Sigmoid colon (tissue), 4 donors: ENCODE measurements around the gene RNU7-1.

ENCODE experiments used
- EP300 ChIP-seq, 4 donors: sonication (generic); formaldehyde crosslinking; IDR thresholded peaks; one replicate each; pipeline ENCODE4 v1.6.1; 2017; ENCODE audit warnings: antibody characterized with exemption in 4 of 4
- POLR2AphosphoS5 ChIP-seq, 4 donors: sonication (generic); formaldehyde crosslinking; IDR thresholded peaks; one replicate each; pipeline ENCODE4 v1.6.1; 2017; ENCODE audit warnings: antibody characterized with exemption in 4 of 4
- TF ChIP-seq, protein P1 (sequence below), 4 experiments: fragments of 450-650 bp in 3 of 4; fragments of 200-600 bp in 1 of 4; IDR thresholded peaks; one replicate each; pipeline ENCODE4 v1.5.1; 2016 to 2019; ENCODE audit warnings: antibody characterized with exemption in 4 of 4, mild to moderate bottlenecking in 3 of 4, moderate library complexity in 2 of 4

DNA sequence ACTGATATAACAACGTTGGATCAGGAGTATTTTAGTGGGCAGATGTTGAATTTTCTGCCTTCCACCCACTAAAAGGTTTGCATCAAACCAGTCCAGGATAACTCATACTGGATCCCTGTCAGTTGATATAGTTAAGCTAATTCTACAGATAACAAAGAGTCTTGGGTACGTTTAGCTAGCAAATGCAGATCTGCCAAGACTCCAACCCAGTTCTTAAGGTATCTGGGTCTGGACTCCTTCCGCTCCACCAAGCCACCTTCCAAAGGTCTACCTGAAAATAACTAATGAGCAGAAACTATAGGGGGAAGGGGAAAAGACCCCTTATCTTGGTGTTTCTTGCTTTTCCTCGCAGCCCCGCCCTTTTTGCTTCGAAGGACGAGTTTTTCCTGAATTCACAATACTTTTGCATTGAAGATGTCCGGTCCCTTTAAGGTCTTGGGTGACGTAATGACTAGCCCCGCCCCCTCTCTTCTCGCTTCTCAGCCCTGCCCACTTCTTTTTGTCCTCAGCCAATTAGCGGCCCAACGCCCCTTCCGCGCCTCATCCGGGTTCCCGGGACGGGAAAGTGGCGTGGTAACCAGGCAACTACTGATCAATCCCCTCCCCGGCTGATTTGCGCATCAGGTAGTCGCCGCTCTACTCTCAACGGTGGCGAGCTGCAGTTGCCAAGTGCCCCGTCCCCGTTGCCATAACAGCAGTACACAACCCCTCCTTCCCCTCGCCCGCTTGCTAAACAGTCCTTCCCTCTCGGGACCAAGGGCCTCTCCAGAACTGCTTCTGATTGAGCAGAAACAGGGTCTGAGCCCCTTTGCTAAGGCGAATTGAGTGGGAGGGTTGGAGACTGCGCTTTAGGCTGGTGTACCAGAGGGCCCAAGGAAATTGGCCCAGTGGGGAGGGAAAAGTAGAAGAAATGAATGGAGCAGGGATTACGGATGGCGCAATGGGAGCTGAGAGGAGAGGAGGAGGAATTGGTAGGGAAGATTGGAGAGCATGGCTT, 39.0 kb upstream of the RNU7-1 start, which contains the start of gene LRRC23:
- TF ChIP-seq, protein P1, sequence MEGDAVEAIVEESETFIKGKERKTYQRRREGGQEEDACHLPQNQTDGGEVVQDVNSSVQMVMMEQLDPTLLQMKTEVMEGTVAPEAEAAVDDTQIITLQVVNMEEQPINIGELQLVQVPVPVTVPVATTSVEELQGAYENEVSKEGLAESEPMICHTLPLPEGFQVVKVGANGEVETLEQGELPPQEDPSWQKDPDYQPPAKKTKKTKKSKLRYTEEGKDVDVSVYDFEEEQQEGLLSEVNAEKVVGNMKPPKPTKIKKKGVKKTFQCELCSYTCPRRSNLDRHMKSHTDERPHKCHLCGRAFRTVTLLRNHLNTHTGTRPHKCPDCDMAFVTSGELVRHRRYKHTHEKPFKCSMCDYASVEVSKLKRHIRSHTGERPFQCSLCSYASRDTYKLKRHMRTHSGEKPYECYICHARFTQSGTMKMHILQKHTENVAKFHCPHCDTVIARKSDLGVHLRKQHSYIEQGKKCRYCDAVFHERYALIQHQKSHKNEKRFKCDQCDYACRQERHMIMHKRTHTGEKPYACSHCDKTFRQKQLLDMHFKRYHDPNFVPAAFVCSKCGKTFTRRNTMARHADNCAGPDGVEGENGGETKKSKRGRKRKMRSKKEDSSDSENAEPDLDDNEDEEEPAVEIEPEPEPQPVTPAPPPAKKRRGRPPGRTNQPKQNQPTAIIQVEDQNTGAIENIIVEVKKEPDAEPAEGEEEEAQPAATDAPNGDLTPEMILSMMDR (IDR thresholded peaks at IDR 0.05), result no peak
- TF ChIP-seq POLR2AphosphoS5 (IDR thresholded peaks at IDR 0.05) (peak; percentile 70 to 83 (median 81)), EP300 (IDR thresholded peaks at IDR 0.05) (peak in 1 of 4 donors; percentile 60)
